ENCODE measurements around the gene MUC4.

MUC4 gene

GRCh38 chr3:195699388-195699771 lies 112.3 kb downstream of the MUC4 start:
- DNase-seq (ENCODE audit: low read depth in 2 of 2) = no peak

GRCh38 chr3:195698647-195699387 lies 112.9 kb downstream of the MUC4 start:
- DNase-seq (ENCODE audit: low read depth in 2 of 2) = no peak

GRCh38 chr3:195698325-195698646 lies 113.4 kb downstream of the MUC4 start:
- DNase-seq (ENCODE audit: low read depth in 2 of 2) = no peak

GRCh38 chr3:195697582-195698324 lies 114.0 kb downstream of the MUC4 start:
- peak; percentile 50 to 54 for DNase-seq (ENCODE audit: low read depth in 2 of 2)
